Lung (tissue), 12 donors: ENCODE measurements around the gene FNIP1. TPM values are rescaled to one million over a fixed set of nuclear protein-coding genes. Genes with fewer than 3 reads are reported as not detected.

ENCODE experiments used
- ATAC-seq: fragments of 200-7000 bp; cut with Tn5 transposase; one replicate; pipeline ENCODE4 v1.9.1; 2020; ENCODE audit warnings: moderate number of reproducible peaks; ENCODE audit not compliant: insufficient read depth, low FRiP score
- DNase-seq, 3 donors: peaks; one replicate each; pipeline ENCODE4 v3.0.0-alpha.2; 2013 to 2017
- H3K27ac ChIP-seq, 2 donors: one replicate each; pipeline ENCODE4 v1.5.1; 2013; ENCODE audit warnings: mild to moderate bottlenecking in 2 of 2, moderate library complexity in 2 of 2, control low read depth in 1 of 2, inconsistent platforms in 1 of 2, low read depth in 1 of 2, low read length in 1 of 2
- H3K27me3 ChIP-seq, 3 donors: one replicate each; pipeline ENCODE4 v1.5.1; 2013; ENCODE audit warnings: low read length in 2 of 3; ENCODE audit not compliant: control insufficient read depth in 3 of 3, insufficient read depth in 3 of 3
- H3K36me3 ChIP-seq, 4 donors: one replicate each; pipeline ENCODE4 v1.5.1; 2013; ENCODE audit warnings: low read length in 4 of 4, mild to moderate bottlenecking in 1 of 4, moderate library complexity in 1 of 4; ENCODE audit not compliant: control insufficient read depth in 4 of 4, insufficient read depth in 4 of 4
- H3K4me1 ChIP-seq, 5 donors: one replicate each; pipeline ENCODE4 v1.5.1; 2013; ENCODE audit warnings: low read length in 5 of 5, mild to moderate bottlenecking in 2 of 5, moderate library complexity in 1 of 5; ENCODE audit not compliant: control insufficient read depth in 5 of 5, insufficient read depth in 5 of 5
- H3K4me3 ChIP-seq: one replicate; pipeline ENCODE4 v1.5.1; 2013; ENCODE audit warnings: mild to moderate bottlenecking, control low read depth, moderate library complexity
- H3K9ac ChIP-seq, 2 donors: one replicate each; pipeline ENCODE4 v1.5.1; 2013; ENCODE audit warnings: low read length in 2 of 2, control low read depth in 1 of 2; ENCODE audit not compliant: insufficient read depth in 1 of 2
- H3K9me3 ChIP-seq, 4 donors: one replicate each; pipeline ENCODE4 v1.5.1; 2013; ENCODE audit warnings: low read length in 3 of 4, mild to moderate bottlenecking in 1 of 4, moderate library complexity in 1 of 4; ENCODE audit not compliant: control insufficient read depth in 4 of 4, insufficient read depth in 3 of 4
- WGBS, 2 donors: extraction: QIAGEN DNeasy Blood & Tissue Kit; methylation state at CpG; one replicate each; pipeline ENCODE4 v1.1.7; 2013; 5-methylcytosine and 5-hydroxymethylcytosine counted together
- polyA plus RNA-seq, 2 donors: library from polyadenylated mRNA; stranded (reverse); fragments of 200-250 nt; gene quantifications; one replicate each; pipeline ENCODE4 v1.2.1, GENCODE V29; 2013
- total RNA-seq, 2 donors: library from RNA; depleted of rRNA in 1 of 2; stranded (reverse); fragments of >200 nt in 1 of 2; gene quantifications; one replicate each; pipeline ENCODE4 v1.2.1, GENCODE V29; 2014 to 2021
- TF ChIP-seq, protein P1 (sequence below): IDR thresholded peaks from 2 replicates; pipeline ENCODE4 v1.5.1; 2012; ENCODE audit warnings: mild to moderate bottlenecking; ENCODE audit errors: control extremely low read depth, extremely low read depth
- donor health status: control.
- donor health status: control.
- donor health status: Bipolar disorder and iron deficiency.
- donor health status: healthy.
- donor health status: DM: yes; HTN: yes; CAD: no.

FNIP1 gene
- total and polyA plus RNA-seq, 4 donors = 5.0 to 98.3 (median 22.6) TPM

DNA sequence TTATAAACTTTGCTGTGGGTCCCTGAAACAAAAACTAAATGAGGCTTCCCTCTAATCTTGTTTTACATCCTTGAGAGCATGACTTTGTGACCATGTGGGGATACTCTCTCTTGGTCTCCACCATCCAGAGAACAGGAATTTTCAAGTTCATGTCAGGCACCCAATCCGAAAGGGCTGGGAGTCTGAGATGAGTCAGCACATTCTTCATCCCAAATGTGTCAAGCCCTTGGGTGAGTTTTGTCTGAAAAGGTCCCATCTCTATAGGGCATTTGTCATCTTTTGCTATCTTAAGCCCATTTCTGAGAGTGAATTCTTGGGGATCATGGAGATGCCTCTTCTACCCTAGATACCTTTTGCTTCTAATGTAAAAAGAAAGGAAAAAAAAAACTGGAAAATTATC is 134.9 kb downstream of the FNIP1 start:
- Histone ChIP-seq H3K27me3 (no peaks in the 10 kb centered on the region), H3K9me3 (peaks cover 0 to 10% (median 5%) of the 10 kb centered on the region in 4 donors), H3K9ac (no peak overlapping the region), H3K4me1 (no peaks in the 10 kb centered on the region), H3K36me3 (peaks cover 19 to 47% (median 25%) of the 10 kb centered on the region in 4 donors), H3K27ac (no peak overlapping the region), H3K4me3 (no peak overlapping the region)
- 91 to 95% methylated on average over 1 of the region's 1 CpG for WGBS, 2 donors
- no peak for ATAC-seq
- TF ChIP-seq, protein P1, sequence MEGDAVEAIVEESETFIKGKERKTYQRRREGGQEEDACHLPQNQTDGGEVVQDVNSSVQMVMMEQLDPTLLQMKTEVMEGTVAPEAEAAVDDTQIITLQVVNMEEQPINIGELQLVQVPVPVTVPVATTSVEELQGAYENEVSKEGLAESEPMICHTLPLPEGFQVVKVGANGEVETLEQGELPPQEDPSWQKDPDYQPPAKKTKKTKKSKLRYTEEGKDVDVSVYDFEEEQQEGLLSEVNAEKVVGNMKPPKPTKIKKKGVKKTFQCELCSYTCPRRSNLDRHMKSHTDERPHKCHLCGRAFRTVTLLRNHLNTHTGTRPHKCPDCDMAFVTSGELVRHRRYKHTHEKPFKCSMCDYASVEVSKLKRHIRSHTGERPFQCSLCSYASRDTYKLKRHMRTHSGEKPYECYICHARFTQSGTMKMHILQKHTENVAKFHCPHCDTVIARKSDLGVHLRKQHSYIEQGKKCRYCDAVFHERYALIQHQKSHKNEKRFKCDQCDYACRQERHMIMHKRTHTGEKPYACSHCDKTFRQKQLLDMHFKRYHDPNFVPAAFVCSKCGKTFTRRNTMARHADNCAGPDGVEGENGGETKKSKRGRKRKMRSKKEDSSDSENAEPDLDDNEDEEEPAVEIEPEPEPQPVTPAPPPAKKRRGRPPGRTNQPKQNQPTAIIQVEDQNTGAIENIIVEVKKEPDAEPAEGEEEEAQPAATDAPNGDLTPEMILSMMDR = no peak
- DNase-seq = no peak

DNA sequence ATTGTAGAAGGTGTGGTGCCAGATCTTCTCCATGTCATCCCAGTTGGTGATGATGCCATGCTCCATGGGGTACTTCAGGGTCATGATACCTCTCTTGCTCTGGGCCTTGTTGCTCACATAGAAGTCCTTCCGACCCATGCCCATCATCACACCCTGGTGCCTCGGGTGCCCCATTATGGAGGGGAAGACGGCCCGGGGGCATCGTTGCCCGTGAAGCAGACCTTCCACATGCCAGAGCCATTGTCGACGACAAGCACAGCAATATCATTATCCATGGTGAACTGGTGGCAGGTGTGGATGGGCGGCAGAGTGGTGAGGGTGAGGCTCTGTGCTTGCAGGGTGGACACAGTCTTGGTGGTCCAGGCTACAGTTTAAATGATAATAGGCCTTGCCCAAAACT is 137.0 kb downstream of the FNIP1 start:
- Histone ChIP-seq H3K27ac (no peak overlapping the region), H3K9me3 (peaks cover 0 to 10% (median 5%) of the 10 kb centered on the region in 4 donors), H3K27me3 (no peaks in the 10 kb centered on the region), H3K36me3 (peaks cover 20 to 34% (median 26%) of the 10 kb centered on the region in 4 donors), H3K9ac (no peak overlapping the region), H3K4me3 (no peak overlapping the region), H3K4me1 (peaks cover 0 to 8% (median 0%) of the 10 kb centered on the region in 5 donors)
- ATAC-seq = no peak
- DNase-seq = no peak
- WGBS, 2 donors = 97 to 99% methylated on average over 9 of the region's 9 CpGs
- TF ChIP-seq, protein P1 = no peak

DNA sequence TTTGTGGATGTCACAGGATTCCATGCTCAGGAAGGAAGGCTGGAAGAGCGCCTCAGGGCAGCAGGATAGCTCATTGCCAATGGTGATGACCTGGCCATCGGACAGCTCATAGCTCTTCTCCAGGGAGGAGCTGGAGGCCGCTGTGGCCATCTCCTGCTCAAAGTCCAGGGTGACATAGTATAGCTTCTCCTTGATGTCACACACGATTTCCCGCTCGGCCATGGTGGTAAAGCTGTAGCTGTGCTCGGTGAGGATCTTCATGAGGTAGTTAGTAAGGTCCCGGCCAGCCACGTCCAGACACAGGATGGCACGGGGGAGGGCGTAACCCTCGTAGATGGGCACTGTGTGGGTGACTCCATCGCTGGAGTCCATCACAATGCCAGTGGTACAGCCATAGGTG is 137.5 kb downstream of the FNIP1 start:
- TF ChIP-seq, protein P1 = no peak
- Histone ChIP-seq H3K27ac (no peak overlapping the region), H3K4me1 (peaks cover 0 to 11% (median 0%) of the 10 kb centered on the region in 5 donors), H3K9ac (no peak overlapping the region), H3K4me3 (no peak overlapping the region), H3K27me3 (no peaks in the 10 kb centered on the region), H3K36me3 (peaks cover 18 to 34% (median 25%) of the 10 kb centered on the region in 4 donors), H3K9me3 (peaks cover 0 to 10% (median 5%) of the 10 kb centered on the region in 4 donors)
- DNase-seq (no peak), ATAC-seq (no peak)
- 97 to 98% methylated on average over 13 of the region's 13 CpGs for WGBS, 2 donors

DNA sequence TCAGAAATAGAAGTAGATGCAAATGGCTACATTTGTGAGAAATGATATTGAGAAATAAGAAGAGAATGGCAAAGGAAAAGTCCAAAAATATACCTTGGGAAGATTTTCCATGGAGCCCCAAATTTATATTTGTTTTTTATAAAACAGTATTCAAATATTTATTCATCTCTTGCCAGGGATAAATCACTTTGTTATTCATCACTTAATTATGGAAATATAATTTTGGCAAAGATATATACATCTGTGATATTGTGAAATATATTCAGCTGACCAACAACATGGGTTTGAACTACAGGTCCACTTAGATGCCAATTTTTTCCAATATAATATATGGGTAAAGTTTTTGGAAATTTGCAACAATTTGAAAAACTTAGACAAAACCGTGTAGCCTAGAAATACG is 142.0 kb downstream of the FNIP1 start:
- Histone ChIP-seq H3K27me3 (no peaks in the 10 kb centered on the region), H3K9me3 (peaks cover 0 to 4% (median 0%) of the 10 kb centered on the region in 4 donors), H3K36me3 (peaks cover 16 to 30% (median 22%) of the 10 kb centered on the region in 4 donors), H3K4me1 (peaks cover 0 to 16% (median 0%) of the 10 kb centered on the region in 5 donors), H3K27ac (no peak overlapping the region), H3K4me3 (no peak overlapping the region), H3K9ac (no peak overlapping the region)
- TF ChIP-seq, protein P1 = no peak
- WGBS, 2 donors = 83 to 84% methylated on average over 2 of the region's 2 CpGs
- peak in 2 of 3 donors; percentile 77 to 83 for DNase-seq
- no peak for ATAC-seq
